Measurements from ENCODE around the gene CRYGA. TPM values are rescaled to one million over a fixed set of nuclear protein-coding genes. Genes with fewer than 3 reads are reported as not detected.

Gene CRYGA
- total and polyA plus RNA-seq, 3 donors from 2014 or later: not detected

DNA sequence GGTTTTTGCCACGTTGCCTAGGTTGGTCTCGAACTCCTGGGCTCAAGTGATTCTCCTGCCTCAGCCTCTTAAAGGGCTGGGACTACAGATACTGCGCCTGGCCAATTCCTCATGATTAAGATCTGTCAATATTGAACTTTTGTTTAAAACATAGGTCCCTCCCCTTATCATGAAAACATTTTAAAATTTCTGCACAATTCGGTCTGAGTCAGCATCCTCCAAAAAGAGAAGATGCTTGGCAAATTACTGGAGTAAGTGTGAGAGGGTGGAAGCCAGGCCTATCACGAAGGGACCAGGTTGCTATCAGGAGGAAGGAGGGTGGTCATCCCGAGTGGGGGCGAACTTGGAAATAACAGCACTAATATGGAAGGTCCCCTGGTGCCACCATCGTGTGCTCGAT, 10.8 kb upstream of the CRYGA start:
- Histone ChIP-seq H3K9me3 (no peaks in the 10 kb centered on the region), H3K4me1 (no peaks in the 10 kb centered on the region), H3K36me3 (ENCODE audit: low read depth, missing control alignments) (no peaks in the 10 kb centered on the region), H3K27ac (no peak overlapping the region), H3K27me3 (no peaks in the 10 kb centered on the region), H3K4me3 (no peak overlapping the region)
- 74 to 81% methylated on average over 9 of the region's 9 CpGs for WGBS, 2 donors
- DNase-seq: no peak
- intact Hi-C loops (cut with DNase I; ENCODE audit: low total_unique reads): no loop called here
- TF ChIP-seq, protein P1, sequence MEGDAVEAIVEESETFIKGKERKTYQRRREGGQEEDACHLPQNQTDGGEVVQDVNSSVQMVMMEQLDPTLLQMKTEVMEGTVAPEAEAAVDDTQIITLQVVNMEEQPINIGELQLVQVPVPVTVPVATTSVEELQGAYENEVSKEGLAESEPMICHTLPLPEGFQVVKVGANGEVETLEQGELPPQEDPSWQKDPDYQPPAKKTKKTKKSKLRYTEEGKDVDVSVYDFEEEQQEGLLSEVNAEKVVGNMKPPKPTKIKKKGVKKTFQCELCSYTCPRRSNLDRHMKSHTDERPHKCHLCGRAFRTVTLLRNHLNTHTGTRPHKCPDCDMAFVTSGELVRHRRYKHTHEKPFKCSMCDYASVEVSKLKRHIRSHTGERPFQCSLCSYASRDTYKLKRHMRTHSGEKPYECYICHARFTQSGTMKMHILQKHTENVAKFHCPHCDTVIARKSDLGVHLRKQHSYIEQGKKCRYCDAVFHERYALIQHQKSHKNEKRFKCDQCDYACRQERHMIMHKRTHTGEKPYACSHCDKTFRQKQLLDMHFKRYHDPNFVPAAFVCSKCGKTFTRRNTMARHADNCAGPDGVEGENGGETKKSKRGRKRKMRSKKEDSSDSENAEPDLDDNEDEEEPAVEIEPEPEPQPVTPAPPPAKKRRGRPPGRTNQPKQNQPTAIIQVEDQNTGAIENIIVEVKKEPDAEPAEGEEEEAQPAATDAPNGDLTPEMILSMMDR (IDR thresholded peaks at IDR 0.05): no peak
- no peak for TF ChIP-seq POLR2A (IDR thresholded peaks at IDR 0.05)

DNA sequence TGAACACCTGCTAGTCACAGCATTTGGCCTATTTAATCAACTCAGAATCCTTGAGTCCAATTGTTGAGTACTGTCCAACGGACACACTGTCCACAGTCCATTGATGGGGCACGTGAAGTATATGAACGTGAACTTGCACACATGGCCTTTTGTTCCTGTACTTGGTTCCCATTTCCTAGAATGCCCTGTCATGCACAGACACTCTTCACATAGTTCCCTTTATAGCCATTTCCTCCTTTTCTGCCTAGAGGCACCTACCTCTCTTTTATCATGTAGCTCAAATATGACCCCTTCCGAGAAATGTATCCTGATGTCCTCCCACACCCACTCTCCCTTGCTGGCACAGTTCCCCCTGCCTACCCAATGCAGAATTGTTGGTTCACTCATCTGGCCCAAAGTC, 8.7 kb upstream of the CRYGA start:
- WGBS, 2 donors: 80 to 81% methylated on average over 4 of the region's 4 CpGs

DNA sequence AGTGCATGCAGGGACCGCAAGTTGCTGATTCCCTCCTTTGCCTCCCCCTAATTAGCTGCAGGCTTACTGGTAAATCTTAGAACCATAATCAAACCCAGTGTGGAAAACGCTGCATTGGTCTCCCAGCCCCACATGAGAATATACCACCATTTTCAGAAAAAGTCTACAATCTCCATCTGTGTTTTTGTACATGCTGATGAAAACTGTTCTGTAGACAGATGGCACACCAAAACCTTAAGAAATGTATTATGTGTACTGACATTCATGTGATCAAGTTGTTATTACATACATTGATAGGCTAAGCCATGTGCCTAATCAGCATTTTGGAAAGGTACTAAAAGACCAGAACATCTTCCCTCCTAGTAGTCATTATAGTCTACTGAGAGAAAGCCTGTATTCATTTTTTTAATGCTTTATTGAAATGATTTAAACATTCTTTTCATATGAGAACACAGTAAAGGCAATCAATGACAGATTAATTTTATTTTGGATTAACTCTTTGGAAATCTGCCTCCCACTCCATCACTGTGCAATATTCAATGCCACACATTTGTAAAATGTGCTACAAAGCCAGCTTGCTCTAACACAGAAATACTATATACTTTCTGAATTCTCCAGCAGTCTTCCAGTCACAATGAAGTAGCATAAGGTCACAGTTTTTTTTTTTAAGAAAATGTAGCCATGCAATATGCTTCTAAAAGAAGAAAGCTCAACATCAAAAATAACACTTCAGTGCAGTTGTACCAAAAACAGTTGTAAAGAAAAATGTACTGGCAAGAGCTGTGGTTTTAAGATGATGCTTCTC, 1.8 kb upstream of the CRYGA start:
- no peak for DNase-seq
- Histone ChIP-seq H3K4me1 (no peaks in the 10 kb centered on the region), H3K27ac (no peak overlapping the region), H3K9me3 (no peaks in the 10 kb centered on the region), H3K4me3 (no peak overlapping the region), H3K36me3 (ENCODE audit: low read depth, missing control alignments) (no peaks in the 10 kb centered on the region), H3K27me3 (no peaks in the 10 kb centered on the region)
- intact Hi-C loops (cut with DNase I; ENCODE audit: low total_unique reads): no loop called here
- TF ChIP-seq, protein P1 (IDR thresholded peaks at IDR 0.05): no peak
- no peak for TF ChIP-seq POLR2A (IDR thresholded peaks at IDR 0.05)
- 76 to 88% methylated on average over 2 of the region's 2 CpGs for WGBS, 2 donors

More for the DNA sequence above, 8.7 kb upstream of the CRYGA start:
- H3K4me1 ChIP-seq: no peaks in the 10 kb centered on the region
- intact Hi-C loops (cut with DNase I; ENCODE audit: low total_unique reads): no loop called here
- no peaks in the 10 kb centered on the region for H3K9me3 ChIP-seq
- H3K27me3 ChIP-seq: no peaks in the 10 kb centered on the region
- TF ChIP-seq POLR2A (IDR thresholded peaks at IDR 0.05): no peak
- TF ChIP-seq, protein P1 (IDR thresholded peaks at IDR 0.05): no peak
- no peak overlapping the region for H3K4me3 ChIP-seq
- H3K27ac ChIP-seq: no peak overlapping the region
- no peaks in the 10 kb centered on the region for H3K36me3 ChIP-seq (ENCODE audit: low read depth, missing control alignments)
- DNase-seq: no peak

DNA sequence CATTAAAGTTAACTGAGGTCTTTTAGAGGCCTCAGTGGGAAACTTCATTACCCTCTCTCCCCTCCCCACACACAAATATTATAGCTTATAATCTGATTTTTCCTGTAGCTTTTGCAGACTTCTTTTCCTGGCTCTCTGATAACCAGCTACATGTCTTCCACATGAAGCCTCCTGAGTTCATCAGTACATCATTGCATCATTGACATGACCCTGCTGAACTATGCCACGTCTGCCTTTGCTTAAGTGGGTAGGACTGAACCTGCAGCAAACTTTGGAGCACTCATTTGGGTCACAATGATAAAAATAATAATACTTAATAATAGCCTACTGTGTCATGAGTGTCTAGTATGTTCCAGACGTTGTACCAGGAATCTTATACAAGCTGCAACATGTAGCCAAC, 7.0 kb downstream of the CRYGA start:
- intact Hi-C loops (cut with DNase I; ENCODE audit: low total_unique reads): no loop called here
- H3K4me3 ChIP-seq: no peak overlapping the region
- no peak for TF ChIP-seq POLR2A (IDR thresholded peaks at IDR 0.05)
- TF ChIP-seq, protein P1 (IDR thresholded peaks at IDR 0.05): no peak
- H3K27ac ChIP-seq: no peak overlapping the region
- H3K9me3 ChIP-seq: no peaks in the 10 kb centered on the region
- no peaks in the 10 kb centered on the region for H3K4me1 ChIP-seq
- 67 to 80% methylated on average over 2 of the region's 2 CpGs for WGBS, 2 donors
- H3K36me3 ChIP-seq (ENCODE audit: low read depth, missing control alignments): no peaks in the 10 kb centered on the region
- no peaks in the 10 kb centered on the region for H3K27me3 ChIP-seq
- no peak for DNase-seq

DNA sequence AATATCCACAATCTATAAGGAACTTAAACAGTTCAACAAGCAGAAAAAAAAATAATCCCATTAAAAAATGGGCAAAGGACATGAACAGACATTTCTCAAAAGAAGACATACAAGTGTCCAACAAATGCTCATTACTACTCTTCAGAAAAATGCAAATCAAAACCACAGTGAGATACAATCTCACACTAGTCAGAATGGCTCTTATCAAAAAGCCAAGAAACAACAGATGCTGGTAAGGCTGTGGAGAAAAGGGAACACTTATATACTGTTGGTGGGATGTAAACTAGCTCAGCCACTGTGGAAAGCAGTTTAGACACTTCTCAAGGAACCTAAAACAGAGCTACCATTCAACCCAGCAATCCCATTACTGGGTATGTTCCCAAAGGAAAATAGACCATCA, 10.2 kb downstream of the CRYGA start:
- H3K4me1 ChIP-seq: no peaks in the 10 kb centered on the region
- no peak overlapping the region for H3K4me3 ChIP-seq
- intact Hi-C loops (cut with DNase I; ENCODE audit: low total_unique reads): no loop called here
- H3K27me3 ChIP-seq: no peaks in the 10 kb centered on the region
- no peak for DNase-seq
- H3K27ac ChIP-seq: no peak overlapping the region
- H3K9me3 ChIP-seq: no peaks in the 10 kb centered on the region
- TF ChIP-seq POLR2A (IDR thresholded peaks at IDR 0.05): no peak
- TF ChIP-seq, protein P1 (IDR thresholded peaks at IDR 0.05): no peak
- no peaks in the 10 kb centered on the region for H3K36me3 ChIP-seq (ENCODE audit: low read depth, missing control alignments)

Data from testis (tissue), 3 donors.